Endodermal cell (in vitro differentiated cells): ENCODE measurements around the gene SHTN1. TPM values are rescaled to one million over a fixed set of nuclear protein-coding genes. Genes with fewer than 3 reads are reported as not detected.

Experiments
- DNase-seq: peaks from one replicate; pipeline ENCODE4 v3.0.0-alpha.2; 2017
- H3K27ac ChIP-seq: 2 replicates; pipeline ENCODE4 v1.5.1; 2013; ENCODE audit warnings: mild to moderate bottlenecking, low read depth, low read length, moderate library complexity
- H3K27me3 ChIP-seq: 2 replicates; pipeline ENCODE4 v1.6.1; 2013; ENCODE audit warnings: mild to moderate bottlenecking, low read length, moderate library complexity; ENCODE audit not compliant: insufficient read depth, control insufficient read depth, poor library complexity, severe bottlenecking
- H3K36me3 ChIP-seq: 2 replicates; pipeline ENCODE4 v1.7.0; 2013; ENCODE audit warnings: mild to moderate bottlenecking, low read length, moderate library complexity; ENCODE audit not compliant: control insufficient read depth, insufficient read depth
- H3K4me1 ChIP-seq: one replicate; pipeline ENCODE4 v1.7.0; 2013; ENCODE audit warnings: low read length; ENCODE audit not compliant: control insufficient read depth, insufficient read depth
- H3K4me3 ChIP-seq: 2 replicates; pipeline ENCODE4 v1.5.1; 2013; ENCODE audit warnings: mild to moderate bottlenecking, low read length, moderate library complexity
- H3K9ac ChIP-seq: 2 replicates; pipeline ENCODE4 v1.6.1; 2013; ENCODE audit warnings: mild to moderate bottlenecking, low read length, moderate library complexity; ENCODE audit not compliant: poor library complexity, severe bottlenecking; ENCODE audit errors: extremely low read depth
- H3K9me3 ChIP-seq: 2 replicates; pipeline ENCODE4 v1.6.1; 2013; ENCODE audit warnings: mild to moderate bottlenecking, low read length, moderate library complexity; ENCODE audit not compliant: control insufficient read depth
- H3K27ac Mint-ChIP-seq: 2 replicates; pipeline ENCODE4 v1.8.0; 2020; ENCODE audit warnings: mixed read lengths
- H3K27me3 Mint-ChIP-seq: 2 replicates; pipeline ENCODE4 v1.8.0; 2021; ENCODE audit warnings: mild to moderate bottlenecking, mixed read lengths; ENCODE audit not compliant: insufficient read depth
- H3K36me3 Mint-ChIP-seq: 2 replicates; pipeline ENCODE4 v1.8.0; 2020; ENCODE audit warnings: low read depth, mixed read lengths
- H3K4me1 Mint-ChIP-seq: 2 replicates; pipeline ENCODE4 v1.8.0; 2020; ENCODE audit warnings: mixed read lengths
- H3K4me3 Mint-ChIP-seq: 2 replicates; pipeline ENCODE4 v1.8.0; 2020; ENCODE audit warnings: mild to moderate bottlenecking, moderate library complexity, mixed read lengths
- H3K9me3 Mint-ChIP-seq: 2 replicates; pipeline ENCODE4 v1.8.0; 2020; ENCODE audit warnings: mild to moderate bottlenecking, mixed read lengths
- WGBS, 2 experiments: methylation state at CpG; one replicate each; pipeline versions ENCODE4 v1.1.5 to v1.1.7; 2013; ENCODE audit warnings: missing lambda C conversion rate in 2 of 2, mixed read lengths in 1 of 2; ENCODE audit not compliant: insufficient coverage in 1 of 2, insufficient read length in 1 of 2; 5-methylcytosine and 5-hydroxymethylcytosine counted together
- total RNA-seq, 2 donors: library from RNA; stranded (reverse); fragmentation: NEBNext Ultra II Directional in 1 of 2; extraction: Animal tissue kit (Norgen Biotek cat#: 25700) in 1 of 2; gene quantifications; 2 replicates in 1 of 2; 3 replicates in 1 of 2; pipeline ENCODE4 v1.2.1, GENCODE V29; 2021
- TF ChIP-seq, protein P1 (sequence below): fragments of 200-600 bp; sonication (generic); conservative IDR thresholded peaks from 2 replicates; pipeline ENCODE4 v1.5.0; 2021; ENCODE audit warnings: antibody characterized with exemption, mild to moderate bottlenecking

The SHTN1 gene
- total RNA-seq, 2 donors from 2014 or later: 39.4 to 59.5 TPM

DNA sequence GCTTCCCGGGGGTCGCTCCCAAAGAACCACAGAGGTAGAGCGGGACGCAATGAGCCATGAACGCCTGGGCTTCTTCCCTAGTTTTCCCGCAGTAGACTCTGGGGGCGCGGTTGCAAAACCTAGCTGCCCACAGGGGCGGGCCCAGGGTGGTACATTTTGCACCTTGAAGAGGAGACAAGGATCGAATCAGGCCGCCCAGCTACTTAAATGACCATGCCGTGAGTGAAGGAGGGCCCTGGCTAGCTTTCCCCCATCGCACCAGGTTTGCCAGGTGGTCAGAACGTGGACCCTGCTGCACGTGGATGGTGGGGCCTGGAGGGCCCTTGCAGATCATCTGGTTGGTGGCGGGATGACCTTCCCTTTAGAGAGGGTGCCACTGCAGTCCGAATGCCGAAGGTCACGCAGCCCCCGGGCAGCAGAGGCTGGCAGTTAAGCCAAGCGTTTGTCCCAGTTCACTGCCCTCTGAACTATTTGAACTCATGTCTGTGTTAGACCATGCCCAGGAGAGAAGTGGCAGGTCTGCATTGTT lies 604 bp upstream of the SHTN1 start:
- H3K27ac Mint-ChIP-seq: peak overlapping the region; percentile 58
- Histone ChIP-seq H3K9me3 (no peaks in the 10 kb centered on the region), H3K27ac (no peak overlapping the region), H3K4me3 (peak overlapping the region; percentile 73), H3K9ac (no peak overlapping the region), H3K27me3 (no peaks in the 10 kb centered on the region), H3K4me1 (no peaks in the 10 kb centered on the region), H3K36me3 (no peaks in the 10 kb centered on the region)
- peaks cover 13% of the 10 kb centered on the region for H3K27me3 Mint-ChIP-seq
- peaks cover 6% of the 10 kb centered on the region for H3K4me1 Mint-ChIP-seq
- peak overlapping the region; percentile 79 for H3K4me3 Mint-ChIP-seq
- DNase-seq: peak; percentile 85
- 15 to 33% methylated on average over 8 to 21 of the region's 21 CpGs for WGBS, 2 experiments
- H3K36me3 Mint-ChIP-seq: no peaks in the 10 kb centered on the region
- TF ChIP-seq, protein P1, sequence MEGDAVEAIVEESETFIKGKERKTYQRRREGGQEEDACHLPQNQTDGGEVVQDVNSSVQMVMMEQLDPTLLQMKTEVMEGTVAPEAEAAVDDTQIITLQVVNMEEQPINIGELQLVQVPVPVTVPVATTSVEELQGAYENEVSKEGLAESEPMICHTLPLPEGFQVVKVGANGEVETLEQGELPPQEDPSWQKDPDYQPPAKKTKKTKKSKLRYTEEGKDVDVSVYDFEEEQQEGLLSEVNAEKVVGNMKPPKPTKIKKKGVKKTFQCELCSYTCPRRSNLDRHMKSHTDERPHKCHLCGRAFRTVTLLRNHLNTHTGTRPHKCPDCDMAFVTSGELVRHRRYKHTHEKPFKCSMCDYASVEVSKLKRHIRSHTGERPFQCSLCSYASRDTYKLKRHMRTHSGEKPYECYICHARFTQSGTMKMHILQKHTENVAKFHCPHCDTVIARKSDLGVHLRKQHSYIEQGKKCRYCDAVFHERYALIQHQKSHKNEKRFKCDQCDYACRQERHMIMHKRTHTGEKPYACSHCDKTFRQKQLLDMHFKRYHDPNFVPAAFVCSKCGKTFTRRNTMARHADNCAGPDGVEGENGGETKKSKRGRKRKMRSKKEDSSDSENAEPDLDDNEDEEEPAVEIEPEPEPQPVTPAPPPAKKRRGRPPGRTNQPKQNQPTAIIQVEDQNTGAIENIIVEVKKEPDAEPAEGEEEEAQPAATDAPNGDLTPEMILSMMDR: peak; percentile 49
- H3K9me3 Mint-ChIP-seq: no peaks in the 10 kb centered on the region

DNA sequence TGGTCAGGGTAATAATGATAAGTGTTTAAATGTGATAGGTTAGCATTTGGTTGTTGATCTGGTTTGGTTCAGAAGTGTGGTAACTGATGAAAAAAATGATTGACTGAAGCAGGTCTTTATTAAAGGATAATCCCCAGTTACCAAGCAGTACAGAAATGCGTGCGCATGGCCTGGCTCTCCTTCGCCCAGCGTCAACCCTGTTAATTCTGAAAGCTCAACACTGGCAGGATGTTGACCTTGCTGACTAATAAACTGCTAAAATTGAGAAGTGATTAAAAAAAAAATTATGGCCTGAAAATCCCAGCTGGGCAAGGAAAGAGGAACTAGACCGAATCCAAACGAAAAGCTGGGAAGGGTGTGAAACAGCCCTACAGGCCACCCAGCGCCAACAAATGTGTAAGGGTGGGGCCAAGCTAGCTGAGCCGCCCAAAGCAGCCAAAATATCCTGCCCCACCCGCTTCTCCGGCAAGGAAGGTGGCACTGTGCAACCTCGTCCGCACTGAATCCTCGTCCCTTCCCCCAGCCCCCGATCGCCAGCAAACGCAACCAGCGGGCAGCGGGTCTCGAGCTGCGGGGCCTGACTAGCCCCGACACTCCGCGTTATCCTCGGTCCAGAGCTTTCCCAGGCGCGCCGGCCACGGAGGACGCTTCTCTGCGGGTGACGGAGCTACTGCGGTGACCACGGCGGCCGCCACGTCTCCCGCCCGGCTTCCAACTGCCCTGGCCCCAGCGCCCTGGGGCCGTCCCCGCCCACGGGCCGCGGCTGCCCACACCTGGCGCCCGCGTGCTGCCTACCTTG lies 561 bp downstream of the SHTN1 start:
- no peak overlapping the region for H3K27ac ChIP-seq

DNA sequence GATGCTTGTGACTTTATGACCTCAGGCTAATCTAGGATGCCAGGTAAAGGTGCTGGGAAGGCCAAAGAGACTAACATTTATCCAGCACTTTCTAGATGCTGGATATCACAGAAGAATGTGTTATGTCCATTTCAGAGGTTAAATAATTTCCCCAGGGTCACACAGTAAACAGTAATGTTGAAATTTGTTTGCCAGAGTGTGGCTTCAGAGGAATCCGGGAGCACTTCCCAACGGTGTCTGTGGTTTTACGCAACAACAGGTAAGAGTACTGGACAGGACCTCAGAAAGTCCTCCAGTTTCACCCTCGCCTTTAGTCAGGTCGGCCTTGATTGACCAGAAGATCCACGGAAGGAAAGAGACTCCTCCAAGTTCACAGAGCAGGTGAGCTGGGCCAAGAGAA lies 1.7 kb downstream of the SHTN1 start:
- Histone ChIP-seq H3K4me1 (no peaks in the 10 kb centered on the region), H3K27me3 (no peaks in the 10 kb centered on the region), H3K36me3 (no peaks in the 10 kb centered on the region), H3K9ac (no peak overlapping the region), H3K27ac (no peak overlapping the region), H3K9me3 (no peaks in the 10 kb centered on the region), H3K4me3 (no peak overlapping the region)
- peak overlapping the region; percentile 79 for H3K4me3 Mint-ChIP-seq
- DNase-seq: no peak
- H3K27me3 Mint-ChIP-seq: peaks cover 13% of the 10 kb centered on the region
- TF ChIP-seq, protein P1: no peak
- WGBS, 2 experiments: 94 to 96% methylated on average over 6 of the region's 6 CpGs
- peaks cover 2% of the 10 kb centered on the region for H3K36me3 Mint-ChIP-seq
- peaks cover 6% of the 10 kb centered on the region for H3K4me1 Mint-ChIP-seq
- H3K9me3 Mint-ChIP-seq: no peaks in the 10 kb centered on the region
- H3K27ac Mint-ChIP-seq: no peak overlapping the region

More for the DNA sequence above, 561 bp downstream of the SHTN1 start:
- peak overlapping the region; percentile 64 for H3K9ac ChIP-seq
- H3K36me3 Mint-ChIP-seq: peaks cover 2% of the 10 kb centered on the region
- no peaks in the 10 kb centered on the region for H3K9me3 ChIP-seq
- H3K27me3 Mint-ChIP-seq: peaks cover 13% of the 10 kb centered on the region
- H3K4me3 Mint-ChIP-seq: peak overlapping the region; percentile 79
- no peaks in the 10 kb centered on the region for H3K4me1 ChIP-seq
- H3K36me3 ChIP-seq: no peaks in the 10 kb centered on the region
- peak; percentile 81 for DNase-seq
- peak overlapping the region; percentile 89 for H3K27ac Mint-ChIP-seq
- H3K4me3 ChIP-seq: peak overlapping the region; percentile 73
- WGBS, 2 experiments: 9 to 23% methylated on average over 17 to 47 of the region's 47 CpGs
- no peaks in the 10 kb centered on the region for H3K9me3 Mint-ChIP-seq
- no peaks in the 10 kb centered on the region for H3K27me3 ChIP-seq
- TF ChIP-seq, protein P1: peak; percentile 21
- H3K4me1 Mint-ChIP-seq: peaks cover 6% of the 10 kb centered on the region
